Spleen (tissue), 7 donors: ENCODE results near the gene TRPM1.

ENCODE experiments used
- CTCF ChIP-seq, 11 experiments: fragments of 200-600 bp in 7 of 11; fragments of 450-650 bp in 4 of 11; sonication (generic) in 4 of 11; IDR thresholded peaks in 8 of 11; conservative IDR thresholded peaks in 3 of 11; 1 replicate in 7 of 11; 2 replicates in 4 of 11; pipeline versions ENCODE4 v1.4.0 to v1.8.0; 2016 to 2021; ENCODE audit warnings: antibody characterized with exemption in 11 of 11, inconsistent platforms in 4 of 11, mild to moderate bottlenecking in 1 of 11
- POLR2A ChIP-seq, 3 donors: fragments of 450-650 bp; IDR thresholded peaks; one replicate each; pipeline ENCODE4 v1.5.1; 2017; ENCODE audit warnings: antibody characterized with exemption in 3 of 3, mild to moderate bottlenecking in 1 of 3
- POLR2AphosphoS5 ChIP-seq, 3 donors: sonication (generic); formaldehyde crosslinking; IDR thresholded peaks; one replicate each; pipeline ENCODE4 v1.5.1; 2017; ENCODE audit warnings: antibody characterized with exemption in 3 of 3
- donor health status: DM: no; HTN: no; CAD: no; lungs with moderate emphysema.
- donor health status: DM: no; HTN: no; CAD: no.
- donor health status: DM: no; HTN: no; CAD: no.

DNA sequence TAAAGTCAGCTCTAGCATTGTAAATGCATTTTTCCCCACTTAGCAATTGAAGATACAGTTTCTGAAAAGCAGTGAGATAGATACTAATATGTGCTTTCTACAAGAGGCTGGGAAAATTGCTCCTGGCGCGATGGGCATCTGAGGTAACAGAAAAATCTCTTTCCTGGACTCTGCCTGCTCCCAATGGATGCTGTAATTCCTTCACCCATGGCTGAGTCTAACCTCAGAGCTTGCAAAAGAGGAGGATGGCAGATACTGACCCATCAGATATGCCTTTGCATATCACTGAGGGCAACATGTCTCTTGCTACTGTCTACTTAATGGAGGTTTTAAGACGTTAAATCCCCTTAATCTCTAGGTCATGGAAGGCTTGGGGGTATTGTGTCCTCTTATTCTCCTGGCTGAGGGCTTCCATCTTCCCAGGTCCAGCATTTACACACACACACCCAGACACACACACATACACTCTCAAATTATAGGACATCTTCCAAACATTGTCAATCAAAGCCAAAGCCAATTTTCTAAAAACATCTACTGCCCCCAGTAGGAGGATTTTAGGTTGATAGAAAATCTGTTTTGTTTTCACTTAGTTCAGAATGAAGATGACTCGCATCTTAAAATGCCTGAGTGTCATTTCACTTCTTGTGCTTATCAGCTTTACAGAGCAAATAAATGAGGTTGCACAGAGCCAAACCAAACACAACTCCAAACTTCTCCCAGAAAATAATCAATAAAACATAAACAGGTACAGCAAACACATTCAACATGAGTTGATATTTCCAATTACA is 2.4 kb downstream of the TRPM1 start:
- TF ChIP-seq POLR2A (IDR thresholded peaks at IDR 0.05) = no peak
- peak in 1 of 11 experiments; percentile 19 for TF ChIP-seq CTCF (IDR thresholded peaks at IDR 0.05 in 8 of 11, conservative IDR thresholded peaks at IDR 0.05 in 3 of 11)
- no peak for TF ChIP-seq POLR2AphosphoS5 (IDR thresholded peaks at IDR 0.05)
